Small intestine (tissue), 7 donors: ENCODE measurements around the gene RANBP6. TPM values are rescaled to one million over a fixed set of nuclear protein-coding genes. Genes with fewer than 3 reads are reported as not detected.
A peak's percentile ranks its signal among the peaks of the same experiment; 100 is the strongest.
"Not testable (repeated sequence)": the region's sequence is repeated elsewhere in the genome, so short reads cannot be mapped to it uniquely, and the experiment has no call there.

Experiments
- DNase-seq, 2 donors: peaks; one replicate each; pipeline versions ENCODE4 v3.0.0 to v3.0.0-alpha.2; 2013
- FAIRE-seq: peaks from 2 replicates; lab custom pipeline; 2012; peaks lifted over from hg19 to GRCh38; lab: Jason Lieb, UNC
- H3K27ac ChIP-seq, 3 donors: one replicate each; pipeline ENCODE4 v1.5.1; 2013; ENCODE audit warnings: low read length in 2 of 3, mild to moderate bottlenecking in 2 of 3, control low read depth in 1 of 3, inconsistent platforms in 1 of 3, low read depth in 1 of 3, moderate library complexity in 1 of 3
- H3K27me3 ChIP-seq, 3 donors: one replicate each; pipeline ENCODE4 v1.6.1; 2013; ENCODE audit warnings: low read length in 3 of 3, inconsistent platforms in 1 of 3; ENCODE audit not compliant: control insufficient read depth in 3 of 3, insufficient read depth in 3 of 3
- H3K36me3 ChIP-seq, 3 donors: one replicate each; pipeline ENCODE4 v1.6.1; 2013; ENCODE audit warnings: low read length in 3 of 3, inconsistent platforms in 1 of 3, low read depth in 1 of 3, mild to moderate bottlenecking in 1 of 3, moderate library complexity in 1 of 3; ENCODE audit not compliant: control insufficient read depth in 3 of 3, insufficient read depth in 2 of 3
- H3K4me1 ChIP-seq, 3 donors: one replicate each; pipeline ENCODE4 v1.6.1; 2013; ENCODE audit warnings: low read length in 2 of 3, inconsistent platforms in 1 of 3, low read depth in 1 of 3, mild to moderate bottlenecking in 1 of 3, moderate library complexity in 1 of 3; ENCODE audit not compliant: control insufficient read depth in 3 of 3, insufficient read depth in 2 of 3
- H3K4me3 ChIP-seq, 3 donors: one replicate each; pipeline ENCODE4 v1.5.1; 2013; ENCODE audit warnings: low read length in 3 of 3, control low read depth in 1 of 3, inconsistent platforms in 1 of 3, low read depth in 1 of 3, mild to moderate bottlenecking in 1 of 3, moderate library complexity in 1 of 3
- H3K9me3 ChIP-seq, 2 donors: one replicate each; pipeline ENCODE4 v1.6.1; 2013; ENCODE audit warnings: low read depth in 1 of 2, low read length in 1 of 2; ENCODE audit not compliant: control insufficient read depth in 2 of 2, insufficient read depth in 1 of 2
- WGBS, 3 donors: extraction: QIAGEN DNeasy Blood & Tissue Kit; methylation state at CpG; one replicate each; pipeline ENCODE4 v1.1.7; 2013; 5-methylcytosine and 5-hydroxymethylcytosine counted together
- polyA plus RNA-seq, 4 donors: library from polyadenylated mRNA; stranded (reverse) in 3 of 4; unstranded in 1 of 4; fragments of 200-250 nt in 3 of 4; fragments of 120-200 nt in 1 of 4; gene quantifications; one replicate each; pipeline versions ENCODE4 v1.2.1 to v1.2.3, GENCODE V29; 2013
- donor health status: healthy with polysubstance abuse.
- donor health status: control.
- donor health status: control.
- donor health status: Bipolar disorder and iron deficiency.
- donor health status: healthy.

Gene RANBP6
- polyA plus RNA-seq, 4 donors = 2.7 to 18.7 (median 4.6) TPM

GRCh38 chr9:6029604-6030274, 14.3 kb upstream of the RANBP6 start:
- Histone ChIP-seq H3K4me1 (no peaks in the 10 kb centered on the region), H3K9me3 (no peaks in the 10 kb centered on the region), H3K27me3 (peaks cover 0 to 4% (median 0%) of the 10 kb centered on the region in 3 donors), H3K27ac (no peak overlapping the region), H3K4me3 (no peak overlapping the region), H3K36me3 (no peaks in the 10 kb centered on the region)
- FAIRE-seq (no peak), DNase-seq (no peak)
- WGBS, 3 donors = 42 to 62% (median 44%) methylated on average over 4 of the region's 4 CpGs

GRCh38 chr9:6024035-6024554, 8.7 kb upstream of the RANBP6 start:
- no peaks in the 10 kb centered on the region for H3K27me3 ChIP-seq
- WGBS, 3 donors = 9 to 33% (median 18%) methylated on average over 4 of the region's 4 CpGs
- no peak overlapping the region for H3K4me3 ChIP-seq
- H3K36me3 ChIP-seq = no peaks in the 10 kb centered on the region
- H3K9me3 ChIP-seq = no peaks in the 10 kb centered on the region
- FAIRE-seq (no peak), DNase-seq (peak; percentile 40 to 45)
- no peak overlapping the region for H3K27ac ChIP-seq
- no peaks in the 10 kb centered on the region for H3K4me1 ChIP-seq

GRCh38 chr9:6016975-6017374, 1.6 kb upstream of the RANBP6 start:
- WGBS, 3 donors = 94 to 96% (median 95%) methylated on average over 10 of the region's 10 CpGs
- H3K9me3 ChIP-seq, H3K27ac ChIP-seq, H3K27me3 ChIP-seq, DNase-seq, H3K4me1 ChIP-seq, H3K36me3 ChIP-seq, FAIRE-seq, H3K4me3 ChIP-seq: not testable (repeated sequence)

GRCh38 chr9:6014670-6015270, 654 bp downstream of the RANBP6 start:
- FAIRE-seq (no peak), DNase-seq (peak; percentile 12 to 73)
- 20 to 27% (median 21%) methylated on average over 9 of the region's 9 CpGs for WGBS, 3 donors

GRCh38 chr9:6008169-6008979, 7.0 kb downstream of the RANBP6 start:
- H3K4me1 ChIP-seq = peaks cover 0 to 5% (median 0%) of the 10 kb centered on the region in 3 donors
- WGBS, 3 donors = 0% methylated on average over 22 to 39 of the region's 40 CpGs
- peak; percentile 36 for FAIRE-seq
- H3K27me3 ChIP-seq = no peaks in the 10 kb centered on the region
- H3K4me3 ChIP-seq = peak overlapping the region; percentile 82 to 89 (median 85)
- DNase-seq = peak; percentile 97 to 99
- no peaks in the 10 kb centered on the region for H3K9me3 ChIP-seq
- H3K27ac ChIP-seq = peak overlapping the region; percentile 94 to 98 (median 98)
- H3K36me3 ChIP-seq = peaks cover 0 to 6% (median 0%) of the 10 kb centered on the region in 3 donors

More at GRCh38 chr9:6014670-6015270, 654 bp downstream of the RANBP6 start:
- H3K9me3 ChIP-seq = no peaks in the 10 kb centered on the region
- peaks cover 0 to 6% (median 5%) of the 10 kb centered on the region in 3 donors for H3K4me1 ChIP-seq
- peak overlapping the region; percentile 65 to 91 (median 78) for H3K27ac ChIP-seq
- peaks cover 0 to 3% (median 0%) of the 10 kb centered on the region in 3 donors for H3K36me3 ChIP-seq
- H3K4me3 ChIP-seq = peak overlapping the region; percentile 57 to 76 (median 58)
- no peaks in the 10 kb centered on the region for H3K27me3 ChIP-seq

- Histone ChIP-seq H3K4me1 (peaks cover 0 to 5% (median 0%) of the 10 kb centered on the region in 3 donors), H3K9me3 (no peaks in the 10 kb centered on the region), H3K27ac (peak overlapping the region; percentile 94 to 98 (median 98)), H3K27me3 (no peaks in the 10 kb centered on the region), H3K36me3 (peaks cover 0 to 6% (median 0%) of the 10 kb centered on the region in 3 donors), H3K4me3 (peak overlapping the region; percentile 82 to 89 (median 85))
- FAIRE-seq (no peak), DNase-seq (peak; percentile 71 to 95)
- 0 to 1% (median 1%) methylated on average over 25 to 43 of the region's 54 CpGs for WGBS, 3 donors
Measured at GRCh38 chr9:6007770-6008168, 7.7 kb downstream of the RANBP6 start.

GRCh38 chr9:6007058-6007769, 8.2 kb downstream of the RANBP6 start:
- no peak for FAIRE-seq
- H3K4me1 ChIP-seq = peaks cover 0 to 5% (median 0%) of the 10 kb centered on the region in 3 donors
- peak; percentile 91 for DNase-seq
- peak overlapping the region; percentile 94 to 98 (median 98) for H3K27ac ChIP-seq
- WGBS, 3 donors = 1% methylated on average over 36 to 59 of the region's 59 CpGs
- H3K4me3 ChIP-seq = peak overlapping the region; percentile 82 to 89 (median 85)
- H3K36me3 ChIP-seq = peaks cover 0 to 6% (median 0%) of the 10 kb centered on the region in 3 donors
- H3K27me3 ChIP-seq = no peaks in the 10 kb centered on the region
- no peaks in the 10 kb centered on the region for H3K9me3 ChIP-seq
